Activated naive CD4-positive, alpha-beta T cell treated with anti-CD3 and anti-CD28 coated beads, Interleukin-2, amount 50 U/mL, for 16 hours (primary cell): ENCODE data around the gene HNRNPA1.
"Not testable (repeated sequence)": the region's sequence is repeated elsewhere in the genome, so short reads cannot be mapped to it uniquely, and the experiment has no call there.

Experiments used
- DNase-seq: peaks from one replicate; pipeline ENCODE4 v3.0.0-alpha.2; 2020

Gene HNRNPA1

DNA sequence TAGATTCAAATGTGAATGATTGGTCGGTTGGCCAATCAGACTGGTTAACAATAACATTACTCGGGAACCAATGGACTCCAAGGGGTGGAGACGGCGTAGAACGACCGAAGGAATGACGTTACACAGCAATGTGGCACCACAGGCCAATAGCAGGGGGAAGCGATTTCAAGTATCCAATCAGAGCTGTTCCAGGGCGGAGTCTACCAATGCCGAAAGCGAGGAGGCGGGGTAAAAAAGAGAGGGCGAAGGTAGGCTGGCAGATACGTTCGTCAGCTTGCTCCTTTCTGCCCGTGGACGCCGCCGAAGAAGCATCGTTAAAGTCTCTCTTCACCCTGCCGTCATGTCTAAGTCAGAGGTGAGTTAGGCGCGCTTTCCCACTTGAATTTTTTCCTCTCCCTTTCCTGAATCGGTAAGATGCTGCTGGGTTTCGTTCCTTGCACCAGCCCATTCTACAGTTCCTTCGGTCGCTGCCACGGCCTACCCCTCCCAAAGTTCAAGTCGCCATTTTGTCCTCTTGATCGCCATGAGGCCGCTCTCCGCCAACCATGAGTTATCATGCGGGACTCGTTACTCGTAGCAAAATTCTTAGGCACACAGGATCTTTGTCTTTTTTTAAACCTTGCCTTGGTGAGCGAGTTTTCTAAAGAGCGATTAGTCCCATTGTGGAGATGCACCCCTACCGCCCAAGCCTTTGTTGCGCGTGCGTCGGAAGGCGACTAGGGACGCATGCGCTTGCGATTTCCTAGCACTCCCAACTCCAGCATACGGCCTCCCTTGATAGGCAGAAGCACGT is at the start of gene HNRNPA1:
Gene HNRNPA1 (plus strand): TSS at position 259 of the 793 bp plus-strand sequence. CDS start 82 bp downstream, at position 341.
- DNase-seq = peak; percentile 92

DNA sequence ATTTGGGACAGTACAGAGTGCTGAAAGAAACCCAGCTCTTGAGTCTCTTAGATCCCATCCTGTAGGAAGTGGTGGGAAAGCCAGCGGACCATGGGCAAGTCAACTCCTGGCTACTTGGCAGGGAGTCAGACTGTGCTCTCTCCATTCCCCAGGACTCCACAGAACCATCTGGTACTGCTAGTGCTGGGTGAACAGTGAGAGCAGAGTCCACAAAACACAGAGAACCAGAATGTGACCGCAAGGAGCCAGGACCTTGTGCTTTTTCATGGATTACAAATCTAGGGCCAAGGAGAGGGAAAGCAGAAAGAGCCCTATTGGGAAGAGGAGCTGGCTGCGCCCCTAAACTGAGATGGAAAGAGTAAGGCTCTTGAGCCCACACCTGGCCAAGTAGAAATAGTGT is 49.3 kb upstream of the HNRNPA1 start:
- DNase-seq = not testable (repeated sequence)

DNA sequence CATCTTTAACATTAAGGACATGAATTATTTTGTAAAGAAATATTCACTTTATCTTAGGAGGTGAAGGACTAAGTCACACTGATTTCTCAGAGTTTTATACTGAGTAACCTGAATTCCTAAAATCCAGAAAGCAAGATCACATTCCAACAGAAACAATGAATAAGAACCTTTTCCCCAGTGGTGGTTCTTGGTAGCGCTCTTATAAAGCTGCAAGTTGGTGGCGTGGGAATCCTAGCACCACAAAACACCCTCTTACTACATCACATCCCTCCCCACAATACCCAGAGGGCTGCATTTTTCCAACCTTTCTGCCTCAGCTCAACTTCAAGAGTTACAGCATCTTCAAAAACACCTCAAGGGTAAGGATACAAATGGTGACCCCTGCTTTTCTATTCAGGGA is 47.7 kb upstream of the HNRNPA1 start:
- no peak for DNase-seq

DNA sequence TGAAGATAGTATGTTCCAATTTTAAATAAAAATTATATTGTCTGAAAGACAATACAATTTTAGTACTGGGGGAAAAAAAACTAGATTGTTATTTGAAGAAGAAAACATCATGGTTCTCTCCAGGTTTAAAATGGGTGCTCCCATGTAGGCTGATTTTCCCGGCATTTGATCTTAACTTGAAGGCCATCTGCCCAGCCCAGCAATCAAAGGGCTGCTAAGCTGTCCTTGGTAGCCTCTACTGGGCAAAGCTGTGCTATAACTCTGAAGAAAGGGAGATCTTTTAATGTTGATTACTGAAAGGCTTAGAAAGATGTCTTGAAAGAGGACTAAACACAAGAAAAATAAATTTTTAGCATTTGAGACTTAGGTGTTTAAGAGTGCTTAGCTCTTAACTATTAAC is 42.0 kb upstream of the HNRNPA1 start:
- DNase-seq = no peak

DNA sequence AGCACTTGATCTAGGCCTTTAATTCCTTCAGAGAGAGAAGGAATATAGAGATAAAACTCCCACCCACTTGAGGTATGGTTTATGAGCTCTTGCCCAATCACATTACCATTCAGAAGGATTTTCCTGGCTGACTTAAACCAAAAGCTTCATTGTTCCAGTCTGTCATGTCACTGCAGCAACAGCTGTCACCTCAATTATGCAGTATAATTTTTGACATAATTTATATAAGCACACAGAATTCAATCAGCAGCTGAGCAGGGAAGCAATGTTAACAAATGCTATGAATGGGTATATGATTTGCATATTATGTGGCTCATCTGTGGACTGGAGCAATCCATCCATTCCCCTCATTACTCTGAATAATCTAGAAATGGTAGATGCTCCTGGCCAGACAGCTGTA is 40.9 kb upstream of the HNRNPA1 start:
- no peak for DNase-seq

DNA sequence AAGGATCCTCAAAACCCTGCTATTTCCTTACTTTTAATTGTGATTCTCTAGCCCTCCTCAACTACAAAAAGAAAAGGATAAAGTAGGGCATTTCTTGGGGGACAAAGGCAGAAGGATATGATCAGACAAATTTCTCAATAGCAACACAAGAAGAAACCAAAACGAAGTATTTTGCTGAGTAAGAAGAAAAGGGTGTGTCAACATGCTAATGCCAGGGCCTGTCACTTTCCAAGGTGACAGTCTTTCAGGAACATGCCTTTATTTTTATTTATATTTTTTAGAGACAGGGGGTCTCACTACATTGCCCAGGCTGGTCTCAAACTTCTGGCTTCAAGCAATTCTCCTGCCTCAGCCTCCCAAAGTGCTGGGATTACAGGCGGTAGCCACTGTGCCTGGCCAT is 40.4 kb upstream of the HNRNPA1 start:
- no peak for DNase-seq

DNA sequence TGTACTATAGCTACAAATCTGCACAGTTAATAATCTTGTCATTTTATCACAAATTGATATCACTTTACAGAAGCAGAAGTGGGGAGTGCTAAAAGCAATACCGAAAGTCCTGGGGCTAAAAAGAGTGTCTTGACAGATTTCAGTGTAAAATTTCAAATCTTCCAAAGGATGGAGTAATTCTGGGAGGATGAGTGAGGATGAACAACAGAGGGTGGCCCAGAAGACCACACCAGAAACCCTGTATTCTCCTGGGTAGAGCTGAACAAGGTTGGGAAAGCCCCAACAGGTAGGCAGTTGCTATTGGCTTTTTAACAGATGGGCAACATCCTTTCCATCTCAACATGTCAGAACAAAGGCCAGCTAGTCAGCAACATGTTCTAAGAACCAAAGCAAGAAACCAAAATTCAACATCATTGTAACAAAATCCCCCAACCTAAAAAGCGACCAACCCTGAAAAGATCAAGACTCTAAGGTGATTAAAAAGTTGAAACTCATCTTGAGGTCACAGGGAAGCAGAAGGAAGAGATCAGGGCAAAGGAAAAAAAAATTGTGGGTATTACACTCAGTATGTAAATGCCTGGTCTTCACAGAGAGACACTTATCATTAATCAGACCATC is 39.4 kb upstream of the HNRNPA1 start:
- no peak for DNase-seq

DNA sequence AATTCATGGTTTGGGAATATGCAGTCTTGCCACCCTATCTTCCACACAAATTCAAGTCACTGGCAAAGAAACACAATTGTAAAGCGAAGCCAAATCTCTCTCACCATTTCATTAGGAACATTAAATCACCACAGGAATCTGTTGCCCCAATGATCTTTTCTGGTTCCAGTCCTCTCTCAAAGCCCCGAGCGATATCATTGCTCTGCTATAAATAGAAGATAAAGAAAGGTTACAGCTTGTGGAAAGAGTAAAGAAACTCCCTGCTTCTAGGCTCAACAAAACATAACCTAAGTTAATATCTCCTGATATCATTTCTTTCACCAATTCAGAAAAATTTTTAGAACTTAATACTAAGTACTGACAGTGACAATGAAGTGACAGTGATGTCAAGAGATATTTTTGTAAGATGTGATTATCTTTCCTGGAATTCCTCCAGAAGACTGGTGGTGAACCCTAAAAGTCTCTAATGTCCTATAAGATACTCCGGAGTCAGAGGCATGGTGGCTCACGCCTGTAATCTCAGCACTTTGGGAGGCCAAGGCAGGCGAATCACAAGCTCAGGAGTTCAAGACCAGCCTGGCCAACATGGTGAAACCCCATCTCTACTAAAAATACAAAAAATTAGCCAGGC is 34.4 kb upstream of the HNRNPA1 start:
- no peak for DNase-seq

DNA sequence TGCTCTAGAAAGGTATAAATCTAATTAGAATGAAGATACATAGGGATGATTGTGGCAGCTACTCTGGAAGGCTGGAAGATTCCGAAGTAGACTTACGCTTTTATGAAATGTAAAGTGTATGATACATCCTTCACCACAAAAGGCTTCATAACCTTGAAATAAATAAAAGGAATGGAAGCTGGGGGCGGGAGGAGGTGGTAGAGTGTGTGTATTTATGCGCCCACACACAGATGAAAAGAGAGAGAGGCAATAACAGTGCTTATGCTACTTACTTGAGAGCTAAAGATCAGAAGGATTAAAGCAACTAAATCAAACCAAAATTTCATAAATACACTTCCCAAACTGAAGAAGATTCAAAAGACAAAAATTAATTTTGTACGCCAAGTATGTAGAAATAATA is 31.0 kb upstream of the HNRNPA1 start:
- DNase-seq = no peak

DNA sequence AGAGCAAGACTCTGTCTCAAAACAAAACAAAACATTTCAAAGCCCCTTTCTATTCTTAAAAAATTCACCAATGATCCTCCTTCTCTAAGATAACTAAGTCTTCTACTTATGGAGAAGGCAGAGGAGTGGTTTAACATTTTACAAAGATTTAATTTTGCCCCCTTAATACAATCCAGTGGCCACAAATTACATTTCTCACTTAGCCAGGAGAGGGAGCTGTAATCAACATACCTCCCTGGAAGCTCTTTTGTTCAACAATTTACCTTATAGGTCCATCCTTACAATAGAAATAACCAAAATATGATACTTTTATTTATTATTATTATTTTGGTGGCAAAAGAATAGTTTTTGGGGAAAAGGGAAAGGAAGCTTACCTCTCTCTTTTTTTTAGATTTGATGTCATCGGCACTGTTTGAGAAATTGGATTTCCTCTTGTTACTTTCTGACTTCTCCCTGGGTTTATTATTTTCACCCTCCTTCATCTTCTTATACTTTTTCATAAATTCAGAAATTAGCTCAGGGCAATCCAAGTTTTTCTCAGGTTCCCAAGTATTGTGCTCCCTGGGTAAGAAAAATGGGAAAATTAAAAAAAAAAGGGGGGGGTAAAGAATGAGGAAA is 28.8 kb upstream of the HNRNPA1 start:
- DNase-seq = no peak

DNA sequence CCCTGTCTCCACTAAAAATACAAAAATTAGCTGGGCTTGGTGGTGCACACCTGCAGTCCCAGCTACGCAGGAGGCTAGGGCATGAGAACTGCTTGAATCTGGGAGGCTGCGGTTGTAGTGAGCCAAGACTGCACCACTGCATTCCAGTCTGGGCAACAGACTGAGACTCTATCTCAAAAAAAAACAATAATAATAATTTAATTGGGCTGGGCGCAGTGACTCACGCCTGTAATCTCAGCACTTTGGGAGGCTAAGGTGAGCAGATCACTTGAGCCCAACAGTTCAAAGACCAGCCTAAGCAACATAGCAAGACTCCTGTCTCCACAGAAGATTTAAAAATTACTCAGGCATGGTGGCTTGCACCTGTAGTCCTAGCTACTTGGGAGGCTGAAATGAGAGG is 27.3 kb upstream of the HNRNPA1 start:
- no peak for DNase-seq

DNA sequence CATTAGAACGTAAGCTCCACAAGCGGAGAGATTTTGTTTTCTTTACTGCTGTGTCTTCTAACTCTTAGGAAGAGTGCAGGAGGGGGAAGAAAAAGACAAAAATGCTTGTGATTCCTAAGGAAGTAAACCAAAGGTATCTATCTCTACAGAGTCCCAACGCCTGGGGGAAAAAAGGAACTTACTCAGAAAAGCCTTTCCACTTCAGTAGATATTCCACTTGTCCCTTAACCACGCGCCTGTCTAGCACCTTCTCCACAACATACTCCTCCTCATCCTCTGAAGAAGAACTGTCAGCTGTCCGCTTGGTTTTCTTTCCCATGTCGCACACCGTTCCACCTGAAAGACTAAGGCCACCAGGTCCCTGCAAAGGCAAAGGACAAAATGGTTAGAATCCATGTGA is 23.2 kb upstream of the HNRNPA1 start:
- DNase-seq = no peak

DNA sequence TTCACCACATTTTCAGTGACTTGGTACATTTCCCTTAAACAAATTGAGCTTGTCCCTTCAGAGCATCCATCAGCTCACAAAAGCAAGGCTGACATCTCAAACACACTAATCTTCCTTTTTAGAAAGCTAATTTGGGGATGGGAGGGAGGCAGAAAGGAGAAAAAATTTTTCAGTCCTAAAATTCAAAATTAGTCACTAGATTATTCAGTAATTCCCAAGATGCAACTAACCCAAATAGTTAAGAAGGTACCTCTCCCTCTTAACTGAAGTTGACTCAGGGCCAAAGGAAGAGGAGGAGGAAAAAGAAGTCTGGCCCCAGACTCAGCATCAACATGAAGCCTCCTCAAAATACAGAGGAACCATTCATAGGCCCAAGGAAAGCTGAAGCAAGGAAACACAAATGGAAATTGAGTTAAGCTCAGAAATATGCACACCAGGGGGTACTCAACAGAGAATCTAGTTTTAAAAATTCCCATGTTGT is 22.3 kb upstream of the HNRNPA1 start:
- DNase-seq = no peak

DNA sequence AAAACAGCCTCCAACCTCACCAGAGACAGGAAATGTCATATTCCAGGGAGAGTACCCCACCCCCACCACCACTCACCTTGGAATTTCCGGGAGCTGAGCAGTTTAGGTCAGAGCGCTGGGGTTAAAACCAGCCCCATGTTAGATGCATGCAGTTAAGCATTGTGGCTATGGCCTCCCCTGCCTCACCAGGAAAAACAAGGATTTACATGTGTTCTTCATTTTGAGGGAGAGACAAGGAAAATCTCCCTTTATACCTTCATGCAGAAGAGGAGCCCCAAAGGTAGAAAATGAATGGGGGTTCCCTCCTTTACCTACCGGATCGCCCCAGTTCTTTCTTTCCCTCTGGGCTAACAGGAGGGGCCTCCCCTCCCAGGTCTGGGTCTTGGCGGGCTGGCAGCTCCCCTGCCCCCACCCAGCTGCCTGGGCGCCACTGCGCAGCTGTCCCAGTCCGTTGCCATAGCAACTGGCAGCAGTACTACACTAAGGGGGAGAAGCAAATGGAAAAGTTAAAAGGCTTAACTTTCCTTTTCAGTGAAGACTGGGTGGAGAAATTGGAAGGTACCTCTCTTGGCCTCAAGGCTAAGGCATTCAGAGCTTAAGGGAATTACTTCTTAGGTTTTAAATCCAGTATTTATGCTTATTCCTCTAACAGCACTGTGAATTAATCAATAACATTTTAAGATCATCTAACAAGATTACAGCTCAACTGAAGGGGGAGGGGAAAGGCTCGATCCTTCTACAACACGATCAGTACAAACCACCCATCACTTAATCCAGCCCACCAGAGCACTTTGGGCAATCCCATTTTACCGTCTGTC is 21.1 kb upstream of the HNRNPA1 start:
- DNase-seq = peak; percentile 53

DNA sequence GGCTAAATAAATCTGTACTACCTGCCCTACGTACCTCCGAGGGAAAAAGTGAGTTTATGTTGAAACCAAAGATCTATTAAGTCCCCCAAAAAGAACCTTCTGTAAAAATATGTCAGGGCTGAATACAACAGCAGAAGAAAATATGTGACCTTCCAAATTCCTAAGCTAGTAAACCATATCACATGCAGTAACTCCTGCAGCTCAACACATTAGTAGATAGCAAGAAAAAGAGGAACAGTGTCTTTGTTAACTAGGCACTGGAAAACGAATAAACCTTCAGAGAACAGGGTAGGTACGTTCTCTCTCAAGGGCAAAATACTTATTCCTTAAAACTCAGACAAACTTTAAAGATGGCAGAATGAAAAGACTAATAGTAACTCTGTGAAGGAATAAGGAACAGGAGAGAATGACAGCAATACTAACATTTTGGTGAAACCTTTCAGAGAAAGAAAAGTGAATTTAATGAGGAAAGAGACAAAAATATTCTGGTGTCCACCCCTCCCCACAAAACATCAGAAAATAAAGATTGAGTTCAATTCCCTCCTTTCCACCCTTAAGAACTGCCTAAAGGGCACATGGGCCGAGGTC is 18.6 kb upstream of the HNRNPA1 start:
- DNase-seq = no peak

DNA sequence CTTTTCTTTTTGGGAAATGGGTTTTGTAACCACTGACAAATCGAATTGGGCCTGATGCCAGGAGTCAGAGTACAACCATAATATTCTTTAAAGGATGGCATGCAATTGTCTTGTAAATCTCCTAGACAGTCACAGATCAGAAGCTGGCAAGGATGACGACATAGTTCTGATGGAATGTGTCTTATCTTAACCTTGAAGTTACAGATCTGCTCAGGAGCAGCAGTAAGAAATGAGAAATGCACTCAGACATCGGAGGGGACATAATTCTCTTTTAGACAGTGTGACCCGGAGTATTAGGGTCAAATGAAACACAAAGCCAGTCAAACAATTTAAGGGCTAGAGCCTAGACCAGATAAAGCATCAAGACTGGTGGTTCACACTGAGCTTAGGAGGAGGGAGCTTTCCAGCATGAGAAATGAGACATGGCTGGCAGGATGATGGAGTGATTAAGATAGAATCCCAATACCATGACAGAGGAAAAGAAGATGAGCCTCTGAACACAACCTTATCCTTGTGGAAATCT is 18.1 kb upstream of the HNRNPA1 start:
- DNase-seq = no peak

DNA sequence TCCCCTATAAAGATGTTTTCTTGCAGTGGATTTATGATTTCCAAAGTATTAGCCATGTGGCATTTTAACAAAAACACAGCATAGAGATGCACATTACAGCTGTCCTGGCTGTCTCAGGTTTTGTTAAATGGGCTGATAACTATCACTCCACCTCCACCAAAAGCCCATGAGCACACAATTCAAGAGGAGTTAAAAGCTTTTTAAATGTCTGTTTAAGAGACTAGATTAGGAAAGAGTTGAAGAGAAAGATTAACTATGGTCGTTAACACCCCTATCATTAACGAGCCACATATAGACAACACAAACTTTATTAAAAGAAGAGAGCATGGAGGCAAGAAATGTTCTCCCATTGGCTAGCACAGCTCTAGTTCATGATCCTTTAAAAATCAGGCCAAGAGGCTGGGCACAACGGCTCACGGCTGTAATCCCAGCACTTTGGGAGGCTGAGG is 15.1 kb upstream of the HNRNPA1 start:
- DNase-seq = no peak

DNA sequence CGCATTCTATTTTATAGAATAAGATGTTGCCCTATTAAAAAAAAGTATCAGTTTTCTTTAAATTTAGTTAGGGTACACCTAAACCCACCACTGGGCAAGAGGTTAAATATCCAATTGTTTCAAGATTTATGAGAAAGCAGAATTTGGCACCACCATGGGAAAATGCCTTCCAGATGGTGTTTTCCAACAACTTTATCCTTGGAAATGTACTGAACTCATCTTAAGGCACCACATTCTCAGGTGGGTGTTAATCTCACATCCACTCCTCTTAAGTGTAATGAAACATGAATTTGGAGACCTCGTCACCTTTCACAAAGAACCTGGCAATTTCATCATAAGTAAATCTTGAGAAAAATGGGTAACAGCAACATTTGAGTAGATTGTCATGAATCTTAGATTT is 13.7 kb upstream of the HNRNPA1 start:
- DNase-seq = no peak

DNA sequence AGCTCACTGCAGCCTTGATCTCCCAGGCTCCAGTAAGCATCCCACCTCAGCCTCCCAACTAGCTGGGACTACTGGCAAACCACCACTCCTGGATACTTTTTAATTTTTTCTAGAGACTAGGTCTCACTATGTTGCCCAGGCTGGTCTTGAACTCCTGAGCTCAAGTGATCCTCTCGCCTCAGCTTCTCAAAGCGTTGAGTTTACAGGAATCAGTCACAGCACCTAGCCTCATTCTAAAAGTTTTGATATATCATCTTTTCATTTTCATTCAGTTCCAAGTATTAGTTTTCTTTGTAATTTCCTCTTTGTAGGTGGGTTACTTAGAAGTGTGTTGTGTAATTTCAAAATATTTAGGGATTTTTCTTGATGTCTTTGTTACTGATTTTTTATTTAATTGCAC is 10.2 kb upstream of the HNRNPA1 start:
- no peak for DNase-seq

DNA sequence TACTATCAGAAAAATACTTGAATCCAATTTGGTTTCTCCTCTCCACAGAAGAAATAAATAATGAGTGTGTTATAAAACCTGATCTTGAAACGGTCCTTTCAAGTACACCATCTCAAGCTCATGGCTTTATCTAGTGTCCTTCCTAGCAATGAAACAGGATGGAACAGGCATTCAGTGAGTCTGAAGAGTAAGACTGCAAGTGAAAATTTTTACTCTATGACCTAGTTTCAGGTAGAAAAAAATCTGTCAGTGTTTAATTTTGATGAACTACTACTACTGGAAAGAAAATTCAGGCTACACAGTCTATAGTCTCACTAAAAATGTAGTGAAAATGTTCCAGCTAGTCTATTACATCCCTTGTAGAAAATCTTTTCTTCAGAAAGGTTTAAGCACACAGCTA is 8.3 kb upstream of the HNRNPA1 start:
- no peak for DNase-seq

DNA sequence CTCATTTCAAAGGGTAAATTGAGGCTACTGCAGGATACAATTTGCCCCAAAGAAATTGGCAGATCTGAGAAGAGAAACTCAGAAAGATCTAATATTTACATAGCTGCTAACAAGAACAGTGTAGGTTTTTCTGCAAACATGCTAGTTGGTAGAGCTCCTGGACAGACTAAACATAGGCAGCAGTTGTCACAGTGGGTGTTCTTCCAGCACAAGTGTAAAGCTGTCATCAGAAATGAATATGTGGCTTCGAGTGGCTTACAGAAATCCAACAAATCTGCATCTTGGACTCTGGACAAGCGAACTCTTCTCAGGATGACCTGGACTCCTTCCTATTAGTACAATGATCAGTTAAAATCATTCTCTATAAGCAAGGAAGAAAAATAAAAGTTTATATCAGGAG is 6.5 kb upstream of the HNRNPA1 start:
- DNase-seq = no peak

DNA sequence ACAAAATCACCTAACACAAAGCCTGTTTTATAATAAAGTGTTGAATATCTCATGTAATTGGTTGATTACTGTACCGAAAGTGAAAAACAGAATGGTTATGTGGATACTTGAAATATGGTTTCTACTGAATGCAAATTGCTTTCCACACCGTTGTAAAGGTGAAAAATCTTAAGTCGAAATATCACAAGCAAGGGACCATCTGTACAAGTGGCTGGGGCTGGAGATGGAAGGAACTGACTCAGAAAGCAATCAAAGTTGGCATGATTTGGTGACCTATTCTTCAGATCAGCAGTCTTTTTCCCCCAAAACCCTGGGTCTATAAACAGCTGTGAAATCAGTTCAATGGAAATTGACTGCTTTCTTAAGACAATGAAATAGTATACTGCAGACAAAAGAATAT is 4.2 kb upstream of the HNRNPA1 start:
- no peak for DNase-seq
